GM12801 (cell line): ENCODE measurements around the gene AP3D1.

Source experiments
- TF ChIP-seq, protein P1 (sequence below): IDR thresholded peaks from one replicate; pipeline ENCODE4 v1.5.1; 2011; ENCODE audit warnings: control low read depth; ENCODE audit not compliant: insufficient read length; ENCODE audit errors: extremely low read depth

The AP3D1 gene

DNA sequence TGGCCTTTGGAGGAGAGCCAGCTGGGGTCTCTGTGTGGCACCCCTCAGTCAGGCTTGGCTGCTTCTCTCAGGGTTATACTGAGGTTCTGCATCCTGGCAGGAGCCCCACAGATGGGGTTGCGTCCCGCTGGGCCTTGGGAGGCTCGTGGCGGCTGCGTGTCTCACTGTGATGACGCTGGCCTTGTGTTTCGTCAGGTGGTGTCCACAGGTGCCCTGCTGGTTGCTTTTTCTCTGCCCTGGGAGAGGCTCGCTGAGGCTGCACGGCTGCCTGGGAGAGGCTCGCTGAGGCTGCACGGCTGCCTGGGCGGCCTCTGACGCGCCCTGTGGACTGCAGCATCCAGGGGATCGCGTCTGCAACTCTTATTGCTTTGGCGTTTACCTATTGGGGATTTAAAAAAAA lies 27.7 kb upstream of the AP3D1 start:
- TF ChIP-seq, protein P1, sequence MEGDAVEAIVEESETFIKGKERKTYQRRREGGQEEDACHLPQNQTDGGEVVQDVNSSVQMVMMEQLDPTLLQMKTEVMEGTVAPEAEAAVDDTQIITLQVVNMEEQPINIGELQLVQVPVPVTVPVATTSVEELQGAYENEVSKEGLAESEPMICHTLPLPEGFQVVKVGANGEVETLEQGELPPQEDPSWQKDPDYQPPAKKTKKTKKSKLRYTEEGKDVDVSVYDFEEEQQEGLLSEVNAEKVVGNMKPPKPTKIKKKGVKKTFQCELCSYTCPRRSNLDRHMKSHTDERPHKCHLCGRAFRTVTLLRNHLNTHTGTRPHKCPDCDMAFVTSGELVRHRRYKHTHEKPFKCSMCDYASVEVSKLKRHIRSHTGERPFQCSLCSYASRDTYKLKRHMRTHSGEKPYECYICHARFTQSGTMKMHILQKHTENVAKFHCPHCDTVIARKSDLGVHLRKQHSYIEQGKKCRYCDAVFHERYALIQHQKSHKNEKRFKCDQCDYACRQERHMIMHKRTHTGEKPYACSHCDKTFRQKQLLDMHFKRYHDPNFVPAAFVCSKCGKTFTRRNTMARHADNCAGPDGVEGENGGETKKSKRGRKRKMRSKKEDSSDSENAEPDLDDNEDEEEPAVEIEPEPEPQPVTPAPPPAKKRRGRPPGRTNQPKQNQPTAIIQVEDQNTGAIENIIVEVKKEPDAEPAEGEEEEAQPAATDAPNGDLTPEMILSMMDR = no peak

DNA sequence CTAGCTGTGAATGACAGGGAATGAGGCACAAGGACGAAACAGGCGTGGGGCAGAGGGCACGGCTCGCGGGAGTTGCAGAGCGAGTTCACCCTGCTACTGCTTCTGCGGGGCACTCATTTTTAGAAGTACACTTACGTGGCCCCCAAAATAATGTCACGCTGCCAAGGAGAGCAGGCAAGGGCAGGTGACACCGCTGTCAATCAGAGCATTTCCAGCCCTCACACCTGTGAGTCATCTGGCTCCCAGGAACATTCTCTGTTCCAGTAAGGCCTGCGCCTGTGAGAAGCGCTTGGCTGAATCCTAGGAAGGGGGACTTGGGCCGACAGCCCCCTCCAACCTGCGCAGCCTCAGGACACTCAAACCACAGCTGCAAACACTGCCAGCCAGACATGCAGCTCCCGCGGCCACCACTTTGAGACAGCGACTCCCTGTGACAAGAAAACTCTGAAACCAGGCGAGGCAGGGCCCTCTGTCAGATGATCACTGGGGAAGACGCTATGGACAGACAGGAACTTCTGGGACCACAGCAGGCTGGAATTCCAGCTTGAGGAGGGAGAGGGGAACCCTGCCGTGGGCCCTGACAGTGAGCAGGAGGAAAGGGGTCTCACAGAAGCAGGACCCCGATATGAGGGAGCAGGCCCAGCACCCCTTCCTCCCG lies 25.1 kb upstream of the AP3D1 start:
- TF ChIP-seq, protein P1 = no peak

DNA sequence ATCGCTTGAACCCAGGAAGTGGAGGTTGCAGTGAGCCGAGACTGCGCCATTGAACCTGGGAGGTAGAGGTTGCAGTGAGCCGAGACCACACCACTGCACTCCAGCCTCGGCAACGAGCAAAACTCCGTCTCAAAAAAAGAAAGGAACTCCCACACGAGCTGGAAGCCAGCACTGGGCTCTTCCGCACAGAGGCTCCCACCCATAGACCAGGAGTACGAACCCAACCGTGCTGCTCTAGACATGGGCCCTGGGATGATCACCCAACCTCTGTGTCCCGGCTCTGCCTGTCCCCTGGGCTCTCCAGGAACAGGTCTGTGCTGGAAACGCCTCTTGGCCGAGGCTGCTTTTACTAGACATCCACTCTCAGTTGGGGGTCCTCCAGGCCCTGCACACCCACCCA lies 24.4 kb upstream of the AP3D1 start:
- TF ChIP-seq, protein P1 = no peak

DNA sequence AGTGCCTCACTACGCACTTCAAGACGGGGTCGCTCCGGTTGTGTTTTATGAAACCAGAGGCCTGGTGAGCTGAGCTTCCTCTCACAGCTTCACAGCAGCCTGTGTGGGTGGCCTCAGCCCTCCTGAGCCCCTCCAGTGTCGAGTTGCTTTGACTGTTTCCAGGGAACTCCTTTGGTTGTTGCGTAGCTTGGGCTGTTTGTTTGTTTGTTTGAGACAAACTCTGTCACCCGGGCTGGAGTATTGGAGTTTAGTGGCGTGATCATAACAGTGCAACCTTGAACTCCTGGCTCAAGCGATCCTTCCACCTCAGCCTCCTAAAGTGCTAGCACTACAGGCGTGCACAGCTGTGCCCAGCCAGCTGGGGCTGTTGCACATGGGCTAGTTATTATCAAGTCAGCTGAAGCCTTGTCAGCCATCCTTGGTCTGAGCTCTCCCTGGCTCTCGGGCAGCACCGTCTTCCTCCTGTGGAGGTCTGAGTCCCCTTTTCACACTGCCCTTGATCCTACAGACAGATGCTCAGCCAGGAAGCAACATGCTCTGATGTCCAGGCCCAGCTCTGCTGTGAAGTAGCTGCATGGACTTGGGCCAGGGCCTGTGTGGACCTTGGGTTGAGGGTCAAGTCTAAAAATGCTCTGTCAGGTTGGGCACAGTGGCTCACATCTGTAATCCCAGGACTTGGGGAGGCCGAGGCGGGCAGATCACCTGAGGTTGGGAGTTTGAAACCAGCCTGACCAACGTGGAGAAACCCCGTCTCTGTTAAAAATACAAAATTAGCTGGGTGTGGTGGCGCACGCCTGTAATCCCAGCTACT lies 22.6 kb upstream of the AP3D1 start:
- TF ChIP-seq, protein P1 = no peak

DNA sequence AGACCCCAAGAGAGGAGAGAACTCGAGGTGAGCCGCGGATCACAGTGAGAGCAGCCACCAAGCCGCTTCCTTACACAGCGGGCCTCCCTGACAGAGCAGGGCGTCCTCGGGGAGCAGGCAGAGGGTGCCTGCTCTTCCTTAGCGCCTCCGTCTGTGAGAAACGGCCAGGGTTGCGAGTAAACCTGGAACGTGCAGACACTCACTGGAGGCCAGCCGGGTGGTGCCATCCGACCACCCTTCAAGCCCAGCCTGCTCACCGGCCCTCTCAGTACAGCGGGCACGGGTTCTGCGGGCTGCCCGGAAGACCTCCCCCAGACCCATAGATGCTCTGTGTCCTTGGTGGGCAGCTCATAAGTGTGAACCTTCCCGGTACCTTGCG lies 22.0 kb upstream of the AP3D1 start:
- TF ChIP-seq, protein P1 = no peak

DNA sequence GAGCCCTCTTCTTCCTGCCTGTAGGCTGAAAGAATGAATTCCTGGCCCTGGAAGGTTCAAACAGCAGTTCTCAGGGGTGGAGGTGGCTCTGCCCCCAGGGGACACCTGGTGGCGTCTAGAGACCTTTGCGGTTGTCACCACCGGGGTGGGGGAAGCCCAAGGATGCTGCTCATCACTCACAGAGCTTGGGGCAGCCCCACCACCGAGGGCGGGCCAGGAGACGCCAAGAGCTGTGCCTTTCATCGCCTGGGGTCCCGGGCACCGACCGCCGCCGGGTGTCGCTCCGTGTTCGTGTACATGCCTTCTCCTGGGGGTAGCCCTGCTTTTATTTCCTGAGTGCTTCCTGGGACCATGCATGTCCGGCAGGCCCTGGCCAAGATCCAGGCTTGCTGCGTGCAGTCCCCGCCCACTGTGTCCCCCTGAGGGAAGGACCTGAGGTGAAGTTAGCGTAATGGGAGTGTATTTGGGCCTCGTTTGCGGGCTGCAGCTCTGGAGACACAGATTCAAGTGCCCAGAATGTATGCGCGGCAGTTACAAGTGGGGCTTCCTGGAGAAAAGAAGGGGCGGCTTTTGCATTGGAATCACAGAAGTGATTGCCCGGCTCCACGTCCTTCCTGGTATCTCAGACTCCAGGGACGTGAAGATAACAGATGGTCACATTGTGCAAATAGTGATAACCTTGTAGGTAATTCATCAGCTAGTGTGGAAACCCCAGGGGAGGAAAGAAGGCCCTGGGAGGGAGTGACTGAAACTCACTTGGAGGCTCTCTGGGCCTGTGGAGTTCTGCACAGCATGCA lies 20.2 kb upstream of the AP3D1 start:
- TF ChIP-seq, protein P1 = no peak

DNA sequence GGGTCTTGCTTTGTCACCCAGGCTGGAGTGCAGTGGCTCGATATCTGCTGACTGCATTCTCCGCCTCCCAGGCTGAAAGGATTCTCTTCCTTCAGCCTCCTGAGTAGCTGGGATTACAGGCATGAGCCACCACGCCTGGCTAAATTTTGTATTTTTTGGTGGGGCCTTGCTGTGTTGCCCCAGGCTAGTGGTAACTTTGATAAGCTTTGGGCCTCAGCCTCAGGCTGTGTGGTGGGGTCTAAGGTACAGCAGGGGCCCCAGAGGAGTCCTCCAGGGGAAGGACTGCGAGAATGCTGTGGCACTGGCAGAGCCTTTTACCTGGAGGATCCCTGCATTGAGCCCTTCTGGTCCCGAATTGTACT lies 19.6 kb upstream of the AP3D1 start:
- TF ChIP-seq, protein P1 = no peak
